Colonic mucosa (tissue), 4 donors: ENCODE data around the gene LMBR1L. TPM values are rescaled to one million over a fixed set of nuclear protein-coding genes. Genes with fewer than 3 reads are reported as not detected.
A peak's percentile ranks its signal among the peaks of the same experiment; 100 is the strongest.

Source experiments
- DNase-seq: peaks from one replicate; pipeline ENCODE4 v3.0.0-alpha.2; 2020
- H3K27ac ChIP-seq: fragments of 200-600 bp; one replicate; pipeline ENCODE4 v1.8.0; 2021
- H3K27me3 ChIP-seq: fragments of 200-600 bp; one replicate; pipeline ENCODE4 v1.8.0; 2021
- H3K36me3 ChIP-seq: fragments of 200-600 bp; one replicate; pipeline ENCODE4 v1.8.0; 2021
- H3K4me1 ChIP-seq: fragments of 200-600 bp; one replicate; pipeline ENCODE4 v1.8.0; 2021; ENCODE audit warnings: mild to moderate bottlenecking
- H3K4me3 ChIP-seq: fragments of 200-600 bp; one replicate; pipeline ENCODE4 v1.8.0; 2021
- H3K9ac ChIP-seq, 2 donors: one replicate each; pipeline ENCODE4 v1.7.0; 2013; ENCODE audit warnings: control low read depth in 2 of 2, low read depth in 2 of 2, low read length in 2 of 2
- H3K9me3 ChIP-seq: fragments of 200-600 bp; one replicate; pipeline ENCODE4 v1.8.0; 2021
- CTCF ChIP-seq: fragments of 200-600 bp; IDR thresholded peaks from one replicate; pipeline ENCODE4 v1.8.0; 2022; ENCODE audit warnings: antibody characterized with exemption, mild to moderate bottlenecking
- intact Hi-C: fragments of 100-400 bp; cut with DNase I; formaldehyde crosslinking; loops from one replicate; pipeline ENCODE4 v1.14.1; 2022
- total RNA-seq, 2 donors: library from RNA; stranded (reverse); fragmentation: NEBNext Ultra II Directional in 1 of 2; extraction: Animal tissue kit (Norgen Biotek cat#: 25700) in 1 of 2; gene quantifications; one replicate each; pipeline ENCODE4 v1.2.1, GENCODE V29; 2021
- donor health status: healthy.
- donor health status: DM: no; HTN: no; CAD: no.
- donor health status: DM: no; HTN: no; CAD: no.

The LMBR1L gene
- total RNA-seq, 2 donors from 2014 or later = 36.9 to 38.2 TPM

- TF ChIP-seq CTCF = no peak
- no peak for DNase-seq
- Histone ChIP-seq H3K4me3 (no peak overlapping the region), H3K36me3 (peaks cover 4% of the 10 kb centered on the region), H3K27me3 (peaks cover 56% of the 10 kb centered on the region), H3K9ac (peak overlapping the region in 1 of 2 donors; percentile 26), H3K9me3 (no peaks in the 10 kb centered on the region), H3K4me1 (peaks cover 6% of the 10 kb centered on the region), H3K27ac (no peak overlapping the region)
- intact Hi-C loops = no loop called here
Observed at GRCh38 chr12:49093792-49094159, 16.9 kb downstream of the LMBR1L start.

GRCh38 chr12:49092816-49093406 lies 17.7 kb downstream of the LMBR1L start:
- peaks cover 6% of the 10 kb centered on the region for H3K4me1 ChIP-seq
- peaks cover 4% of the 10 kb centered on the region for H3K36me3 ChIP-seq
- H3K9ac ChIP-seq = no peak overlapping the region
- H3K27ac ChIP-seq = no peak overlapping the region
- peaks cover 61% of the 10 kb centered on the region for H3K27me3 ChIP-seq
- H3K4me3 ChIP-seq = no peak overlapping the region
- intact Hi-C loops = no loop called here
- no peaks in the 10 kb centered on the region for H3K9me3 ChIP-seq
- TF ChIP-seq CTCF = no peak
- DNase-seq = no peak

DNA sequence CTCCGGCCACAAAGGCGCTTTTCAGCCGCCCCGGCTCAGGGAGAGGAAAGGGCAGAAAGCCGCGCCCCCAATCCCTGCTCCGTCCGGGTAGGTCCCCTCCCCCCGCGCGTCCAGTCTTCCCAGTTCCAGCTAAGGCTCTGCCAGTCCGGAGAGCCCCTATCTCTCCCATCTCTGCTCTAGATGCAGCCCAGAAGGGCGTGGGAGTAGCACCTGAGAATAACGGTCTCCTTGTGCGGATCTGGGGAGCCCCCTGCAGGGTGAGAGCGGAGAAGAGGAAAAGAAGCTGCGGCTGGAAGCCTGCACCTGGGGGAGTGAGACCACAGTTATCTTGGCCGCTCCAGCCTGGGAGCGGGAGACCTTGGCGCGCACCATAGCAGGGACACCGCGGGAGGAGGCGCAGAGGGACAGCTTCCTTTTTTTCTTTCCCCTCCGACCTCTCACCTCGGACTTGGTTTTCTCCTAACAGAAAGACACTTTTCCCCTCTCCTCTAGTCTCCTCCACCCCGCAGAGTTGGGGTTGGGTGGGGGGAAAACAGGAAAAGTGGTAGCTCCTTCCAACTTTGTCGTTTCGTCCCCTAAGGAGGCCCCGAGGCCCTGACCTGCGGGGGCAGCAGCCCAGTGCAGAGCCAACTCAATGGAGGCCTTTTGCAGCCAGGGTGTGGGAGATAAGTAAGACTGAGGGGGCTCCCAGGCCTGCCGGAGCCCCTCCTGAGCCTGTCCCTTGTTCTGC lies 18.4 kb downstream of the LMBR1L start:
- intact Hi-C loops = no loop called here
- Histone ChIP-seq H3K9ac (no peak overlapping the region), H3K4me1 (peaks cover 6% of the 10 kb centered on the region), H3K27me3 (peaks cover 61% of the 10 kb centered on the region), H3K36me3 (peaks cover 2% of the 10 kb centered on the region), H3K9me3 (no peaks in the 10 kb centered on the region), H3K4me3 (no peak overlapping the region), H3K27ac (no peak overlapping the region)
- no peak for DNase-seq
- no peak for TF ChIP-seq CTCF

- no peak for DNase-seq
- intact Hi-C loops = no loop called here
- no peaks in the 10 kb centered on the region for H3K36me3 ChIP-seq
- H3K27me3 ChIP-seq = peaks cover 61% of the 10 kb centered on the region
- no peak overlapping the region for H3K9ac ChIP-seq
- H3K4me1 ChIP-seq = peaks cover 6% of the 10 kb centered on the region
- no peak for TF ChIP-seq CTCF
- no peak overlapping the region for H3K4me3 ChIP-seq
- no peaks in the 10 kb centered on the region for H3K9me3 ChIP-seq
- no peak overlapping the region for H3K27ac ChIP-seq
Observed at GRCh38 chr12:49091836-49092085, 18.9 kb downstream of the LMBR1L start.

DNA sequence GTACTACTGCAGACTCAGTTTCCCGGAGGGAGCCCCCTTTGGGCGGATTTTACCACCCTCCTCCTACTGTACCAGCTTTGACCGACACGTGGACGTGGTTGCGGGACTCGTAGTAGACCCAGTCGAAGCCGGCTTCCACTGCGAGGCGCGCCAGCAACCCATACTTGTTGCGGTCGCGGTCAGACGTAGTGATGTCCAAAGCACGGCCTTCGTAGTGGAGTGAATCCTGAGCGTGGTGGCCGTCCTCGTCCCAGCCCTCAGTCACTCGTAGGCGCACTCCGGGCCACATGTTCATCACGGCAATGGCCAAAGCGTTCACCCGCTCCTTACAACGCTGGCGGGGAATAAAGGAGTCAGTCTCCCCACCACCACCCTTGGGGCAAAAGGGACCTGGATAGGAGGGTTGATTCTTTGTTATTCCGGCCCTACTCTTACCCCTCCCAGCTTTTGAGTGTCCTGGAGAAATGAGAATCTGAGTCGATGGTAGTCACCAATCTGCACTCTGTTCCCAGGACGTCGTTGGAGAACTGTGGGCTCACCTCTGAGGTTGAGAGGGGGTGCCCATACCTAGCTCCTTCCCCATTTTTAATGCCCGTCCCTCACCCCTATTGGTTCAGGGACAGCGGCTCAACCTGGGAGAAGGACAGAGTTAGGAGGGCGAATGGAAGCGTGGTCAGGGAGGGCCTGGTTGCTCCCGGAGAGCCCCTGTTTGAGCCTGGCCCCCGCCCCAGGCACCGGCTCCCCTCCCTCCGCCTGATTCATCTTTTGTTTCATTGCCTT lies 19.4 kb downstream of the LMBR1L start:
- Histone ChIP-seq H3K9me3 (no peaks in the 10 kb centered on the region), H3K27ac (no peak overlapping the region), H3K4me3 (no peak overlapping the region), H3K36me3 (no peaks in the 10 kb centered on the region), H3K4me1 (peaks cover 6% of the 10 kb centered on the region), H3K27me3 (peaks cover 61% of the 10 kb centered on the region), H3K9ac (no peak overlapping the region)
- DNase-seq = no peak
- intact Hi-C loops = no loop called here
- no peak for TF ChIP-seq CTCF
